Measurements from ENCODE around the gene OCRL.

OCRL gene

GRCh38 chrX:129540068-129540653 is at the start of gene OCRL:
Gene OCRL, plus strand, starts transcription at chrX:129540259. Its CDS starts 181 bp downstream, at chrX:129540440.
- peak; percentile 57 for DNase-seq

GRCh38 chrX:129490330-129490729 is 49.7 kb upstream of the OCRL start:
- no peak for DNase-seq

GRCh38 chrX:129493643-129494042 is 46.4 kb upstream of the OCRL start:
- DNase-seq, result peak; percentile 27

- DNase-seq, result no peak
Measured at GRCh38 chrX:129494887-129495286, 45.2 kb upstream of the OCRL start.

- peak; percentile 53 for DNase-seq
Measured at GRCh38 chrX:129495900-129496299, 44.2 kb upstream of the OCRL start.

GRCh38 chrX:129496625-129497024 is 43.4 kb upstream of the OCRL start:
- peak; percentile 58 for DNase-seq

- DNase-seq, result no peak
Measured at GRCh38 chrX:129497146-129497843, 42.8 kb upstream of the OCRL start.

GRCh38 chrX:129510331-129510730 is 29.7 kb upstream of the OCRL start:
- no peak for DNase-seq

GRCh38 chrX:129511689-129512088 is 28.4 kb upstream of the OCRL start:
- DNase-seq, result no peak

GRCh38 chrX:129512409-129512808 is 27.6 kb upstream of the OCRL start:
- DNase-seq, result no peak

GRCh38 chrX:129516402-129516801 is 23.7 kb upstream of the OCRL start:
- DNase-seq, result no peak

- no peak for DNase-seq
Measured at GRCh38 chrX:129520151-129520550, 19.9 kb upstream of the OCRL start.

- peak; percentile 67 for DNase-seq
Measured at GRCh38 chrX:129522184-129523078, 17.6 kb upstream of the OCRL start.

- DNase-seq, result peak; percentile 72
Measured at GRCh38 chrX:129523079-129523911, 16.8 kb upstream of the OCRL start, which contains the start of gene SMARCA1. Gene SMARCA1, minus strand, starts transcription at chrX:129523490. Its CDS starts 120 bp downstream, at chrX:129523370.

- DNase-seq, result no peak
Measured at GRCh38 chrX:129524250-129524850, 15.7 kb upstream of the OCRL start.

GRCh38 chrX:129525162-129525561 is 14.9 kb upstream of the OCRL start:
- no peak for DNase-seq

- DNase-seq, result no peak
Measured at GRCh38 chrX:129525896-129526295, 14.2 kb upstream of the OCRL start.

GRCh38 chrX:129529685-129530281 is 10.3 kb upstream of the OCRL start:
- DNase-seq, result peak; percentile 79

- DNase-seq, result no peak
Measured at GRCh38 chrX:129530410-129530809, 9.6 kb upstream of the OCRL start.

- DNase-seq, result no peak
Measured at GRCh38 chrX:129531132-129531531, 8.9 kb upstream of the OCRL start.

GRCh38 chrX:129534816-129535578 is 5.1 kb upstream of the OCRL start:
- peak; percentile 38 for DNase-seq
